Natural killer cell treated with Interleukin-12 subunit alpha and Interleukin-12 subunit beta and Interleukin-15 and Interleukin-18, amount 100 ng/mL, for 72 hours (primary cell): Measurements from ENCODE around the gene GNAI1. TPM values are rescaled to one million over a fixed set of nuclear protein-coding genes. Genes with fewer than 3 reads are reported as not detected.

Experiments used
- ATAC-seq, 2 donors: fragments of 150-1000 bp; cut with Tn5 transposase in 1 of 2; sonication (Bioruptor Pico), chemical (Tn5 transposase) in 1 of 2; 2 replicates each; pipeline ENCODE4 v1.10.0; 2021
- DNase-seq: peaks from one replicate; pipeline ENCODE4 v3.0.0; 2022; ENCODE audit warnings: low spot score
- H3K27ac Mint-ChIP-seq, 2 donors: 1 replicate in 1 of 2; 2 replicates in 1 of 2; pipeline ENCODE4 v1.8.0; 2022; ENCODE audit warnings: mixed read lengths in 2 of 2, mild to moderate bottlenecking in 1 of 2, moderate library complexity in 1 of 2
- H3K27me3 Mint-ChIP-seq, 2 donors: 1 replicate in 1 of 2; 2 replicates in 1 of 2; pipeline ENCODE4 v1.8.0; 2022; ENCODE audit warnings: mixed read lengths in 2 of 2
- H3K36me3 Mint-ChIP-seq: one replicate; pipeline ENCODE4 v1.8.0; 2022; ENCODE audit warnings: mixed read lengths
- H3K4me1 Mint-ChIP-seq, 2 donors: 1 replicate in 1 of 2; 2 replicates in 1 of 2; pipeline ENCODE4 v1.8.0; 2022; ENCODE audit warnings: low read depth in 2 of 2, mixed read lengths in 2 of 2, mild to moderate bottlenecking in 1 of 2
- H3K4me3 Mint-ChIP-seq: one replicate; pipeline ENCODE4 v1.8.0; 2022; ENCODE audit warnings: mixed read lengths
- H3K9me3 Mint-ChIP-seq: 2 replicates; pipeline ENCODE4 v1.8.0; 2022; ENCODE audit warnings: mixed read lengths
- total RNA-seq, 2 donors: library from RNA; stranded (reverse); gene quantifications; one replicate each; pipeline ENCODE4 v1.2.3, GENCODE V29; 2022

GNAI1 gene
- total RNA-seq, 2 donors from 2014 or later: 1.2 TPM; not detected in 1

DNA sequence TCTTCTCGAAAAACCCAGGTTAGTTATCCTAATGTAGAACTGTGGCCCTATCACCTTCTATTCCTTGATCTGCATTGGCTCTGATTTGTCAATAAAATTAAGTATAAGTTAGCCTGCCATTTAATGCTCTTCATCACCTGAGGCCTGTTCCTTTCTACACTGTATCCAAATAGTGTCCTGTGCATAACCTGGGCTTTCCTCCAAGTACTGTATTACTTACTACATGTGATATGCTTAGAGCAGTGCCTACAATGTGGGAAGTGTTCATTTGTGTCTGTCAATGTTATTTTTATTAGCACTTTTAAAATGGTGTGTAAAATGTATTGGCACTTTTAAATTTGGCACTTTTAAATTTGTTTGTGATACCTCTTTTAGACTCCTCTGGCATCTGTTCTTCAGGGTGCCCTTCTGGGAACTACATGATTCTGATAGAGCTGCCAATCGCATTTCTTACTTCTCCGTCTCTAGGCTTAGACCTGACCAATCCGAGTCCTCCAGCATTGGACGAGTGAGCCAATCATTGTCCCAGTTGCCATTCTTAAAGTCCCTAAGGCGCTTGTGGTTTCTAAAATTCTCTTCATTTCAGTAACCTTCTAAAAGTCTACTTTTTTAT lies 85.5 kb downstream of the GNAI1 start:
- DNase-seq (no peak), ATAC-seq (no peak)
- no peak overlapping the region for H3K27ac Mint-ChIP-seq
- H3K27me3 Mint-ChIP-seq: no peaks in the 10 kb centered on the region
- no peak overlapping the region for H3K4me3 Mint-ChIP-seq
- H3K4me1 Mint-ChIP-seq: no peaks in the 10 kb centered on the region
- H3K36me3 Mint-ChIP-seq: no peaks in the 10 kb centered on the region
- peaks cover 5% of the 10 kb centered on the region for H3K9me3 Mint-ChIP-seq

DNA sequence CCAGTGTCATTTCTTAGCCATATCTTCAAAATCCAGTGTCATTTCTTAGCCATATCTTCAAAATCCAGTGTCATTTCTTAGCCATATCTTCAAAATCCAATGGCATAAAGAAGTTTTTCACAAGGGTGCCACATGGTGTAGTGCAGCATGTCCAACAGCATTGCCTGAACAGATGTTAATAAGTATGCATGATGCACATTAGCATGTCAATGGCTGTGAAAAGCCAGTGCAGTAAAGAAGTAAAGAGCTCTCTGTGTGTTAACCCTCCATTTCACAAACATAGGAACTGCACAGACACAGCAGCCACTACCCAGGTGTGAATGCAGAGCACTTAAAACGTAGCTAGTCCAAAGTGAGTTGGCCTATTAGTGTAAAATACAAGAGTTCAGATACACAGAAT lies 89.8 kb downstream of the GNAI1 start:
- DNase-seq (no peak), ATAC-seq (no peak)
- no peaks in the 10 kb centered on the region for H3K4me1 Mint-ChIP-seq
- H3K27ac Mint-ChIP-seq: no peak overlapping the region
- H3K27me3 Mint-ChIP-seq: no peaks in the 10 kb centered on the region
- no peak overlapping the region for H3K4me3 Mint-ChIP-seq
- H3K36me3 Mint-ChIP-seq: no peaks in the 10 kb centered on the region
- H3K9me3 Mint-ChIP-seq: peaks cover 5% of the 10 kb centered on the region

DNA sequence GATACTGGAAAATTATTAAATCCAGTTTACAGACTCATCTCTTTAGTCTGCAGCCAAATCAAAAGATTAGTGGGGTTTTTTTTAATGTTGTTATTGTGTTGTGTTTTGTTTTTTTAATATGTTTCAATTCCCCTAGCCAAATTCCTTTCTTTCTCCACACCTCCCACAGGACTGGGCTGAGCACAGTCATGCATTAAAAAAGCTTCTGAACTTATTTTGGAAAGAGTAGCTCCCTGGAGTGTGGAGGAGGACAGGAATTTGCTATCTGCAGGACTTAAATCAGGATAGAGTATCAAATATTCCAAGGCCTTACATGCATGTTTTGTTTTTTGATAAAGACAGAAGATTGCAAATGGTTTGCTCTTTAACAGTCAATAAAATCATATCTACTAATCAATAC lies 90.7 kb downstream of the GNAI1 start:
- H3K4me1 Mint-ChIP-seq: no peaks in the 10 kb centered on the region
- no peak overlapping the region for H3K4me3 Mint-ChIP-seq

DNA sequence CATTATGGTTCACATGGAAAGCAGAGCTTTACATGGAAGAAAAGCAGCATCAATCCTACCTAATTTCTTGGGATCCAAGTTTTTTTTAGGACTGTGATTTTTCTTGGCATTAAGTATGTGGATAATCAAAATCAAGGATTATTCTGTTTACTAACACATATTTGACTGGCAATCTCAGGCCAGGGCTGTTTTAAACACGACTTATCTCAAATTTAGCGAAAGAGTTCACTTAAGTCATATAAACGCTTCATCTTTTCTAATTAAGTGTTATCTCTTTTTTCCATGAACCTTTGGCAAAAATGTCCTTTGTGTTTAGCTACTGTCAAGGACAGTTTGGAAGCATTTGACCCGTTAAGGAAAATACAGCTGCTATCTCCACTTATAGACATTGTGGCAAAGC lies 92.0 kb downstream of the GNAI1 start:
- H3K9me3 Mint-ChIP-seq: no peaks in the 10 kb centered on the region
- DNase-seq (no peak), ATAC-seq (no peak)
- no peak overlapping the region for H3K4me3 Mint-ChIP-seq
- no peaks in the 10 kb centered on the region for H3K36me3 Mint-ChIP-seq
- no peaks in the 10 kb centered on the region for H3K4me1 Mint-ChIP-seq
- no peak overlapping the region for H3K27ac Mint-ChIP-seq
- H3K27me3 Mint-ChIP-seq: no peaks in the 10 kb centered on the region

More for the DNA sequence above, 90.7 kb downstream of the GNAI1 start:
- ATAC-seq (no peak), DNase-seq (no peak)
- Mint-ChIP-seq H3K27me3 (no peaks in the 10 kb centered on the region), H3K27ac (no peak overlapping the region), H3K9me3 (no peaks in the 10 kb centered on the region), H3K36me3 (no peaks in the 10 kb centered on the region)

DNA sequence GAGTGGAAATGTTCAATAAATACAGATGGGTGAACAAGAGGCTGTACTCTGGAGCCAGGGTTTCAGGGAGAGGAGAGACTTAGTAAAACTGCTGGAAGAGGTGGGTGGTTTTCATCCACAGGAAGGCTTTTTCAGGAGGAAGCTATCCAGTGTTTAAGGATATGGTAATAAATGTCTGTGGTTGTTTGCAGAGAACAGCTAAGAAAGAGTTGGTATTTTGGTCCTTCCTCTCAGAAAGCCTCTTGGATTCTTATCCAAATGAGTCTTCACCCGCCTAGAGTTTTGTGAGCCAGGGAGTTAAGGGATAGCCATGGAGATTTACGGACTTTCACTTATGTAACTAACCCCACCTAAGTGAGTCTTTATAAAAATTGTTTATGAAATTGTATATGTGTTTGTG lies 95.7 kb downstream of the GNAI1 start:
- ATAC-seq: no peak
- H3K9me3 Mint-ChIP-seq: peaks cover 4% of the 10 kb centered on the region
- DNase-seq: no peak
- H3K27ac Mint-ChIP-seq: no peak overlapping the region
- no peak overlapping the region for H3K4me3 Mint-ChIP-seq
- peaks cover 1% of the 10 kb centered on the region for H3K36me3 Mint-ChIP-seq
- H3K27me3 Mint-ChIP-seq: no peaks in the 10 kb centered on the region
- H3K4me1 Mint-ChIP-seq: no peaks in the 10 kb centered on the region

DNA sequence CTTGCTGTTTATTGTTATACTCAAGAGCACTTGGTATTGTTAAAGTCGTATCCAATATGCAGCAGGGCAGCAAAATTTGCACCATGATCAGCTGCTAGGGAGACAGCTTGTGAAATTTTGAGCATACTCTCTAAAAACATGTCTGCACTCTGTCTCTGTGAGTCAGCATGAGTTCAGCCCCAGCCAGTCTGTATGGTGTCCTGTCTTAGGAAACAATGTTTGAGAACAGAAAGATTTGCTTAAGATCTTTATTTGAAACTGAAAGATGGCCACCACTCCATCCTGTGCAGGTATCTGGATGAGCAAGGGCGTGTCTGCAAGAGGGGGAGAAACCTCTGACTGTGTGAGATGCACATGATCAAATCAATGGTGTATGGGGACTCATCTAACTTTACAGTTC lies 97.1 kb downstream of the GNAI1 start:
- Mint-ChIP-seq H3K36me3 (peaks cover 9% of the 10 kb centered on the region), H3K4me1 (no peaks in the 10 kb centered on the region), H3K4me3 (no peak overlapping the region), H3K27me3 (no peaks in the 10 kb centered on the region), H3K27ac (no peak overlapping the region), H3K9me3 (peaks cover 4% of the 10 kb centered on the region)
- no peak for DNase-seq
- no peak for ATAC-seq

DNA sequence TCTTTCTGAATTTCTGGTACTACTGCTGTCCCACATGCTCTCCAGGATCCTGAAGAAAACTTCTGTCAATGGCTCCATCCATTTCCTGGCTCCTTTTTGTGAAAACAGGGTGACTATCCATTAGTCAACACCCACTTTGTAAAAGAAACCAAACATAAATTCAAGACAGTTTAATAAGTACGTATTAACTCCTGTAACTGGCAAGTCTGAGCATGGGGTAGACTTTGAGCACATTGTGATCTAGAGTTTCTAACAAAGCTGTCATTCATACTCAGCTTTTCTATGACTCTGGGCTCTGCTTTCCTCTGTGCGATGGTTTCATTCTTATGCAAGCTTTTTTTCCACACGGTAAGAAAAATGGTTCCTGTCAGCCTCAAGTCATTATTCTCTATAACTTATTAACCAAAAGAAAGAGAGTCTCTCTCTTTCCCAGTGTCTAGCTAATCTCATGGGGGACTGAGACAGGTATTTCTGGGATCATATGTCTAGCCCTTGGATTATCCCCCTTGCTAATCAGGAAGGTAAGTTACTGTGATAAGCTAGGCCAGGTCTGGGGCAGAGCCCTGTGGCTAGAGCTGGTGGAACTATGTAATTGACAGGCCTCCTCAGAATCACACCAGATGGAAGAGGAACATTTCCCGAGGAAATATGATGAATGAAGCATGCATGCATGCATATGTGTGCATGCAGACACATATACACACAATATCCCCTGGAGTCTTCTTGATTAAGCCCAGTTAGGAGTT lies 98.5 kb downstream of the GNAI1 start:
- Mint-ChIP-seq H3K36me3 (peaks cover 9% of the 10 kb centered on the region), H3K9me3 (peaks cover 4% of the 10 kb centered on the region), H3K27ac (no peak overlapping the region), H3K4me3 (no peak overlapping the region), H3K4me1 (no peaks in the 10 kb centered on the region), H3K27me3 (no peaks in the 10 kb centered on the region)
- DNase-seq: no peak
- no peak for ATAC-seq

DNA sequence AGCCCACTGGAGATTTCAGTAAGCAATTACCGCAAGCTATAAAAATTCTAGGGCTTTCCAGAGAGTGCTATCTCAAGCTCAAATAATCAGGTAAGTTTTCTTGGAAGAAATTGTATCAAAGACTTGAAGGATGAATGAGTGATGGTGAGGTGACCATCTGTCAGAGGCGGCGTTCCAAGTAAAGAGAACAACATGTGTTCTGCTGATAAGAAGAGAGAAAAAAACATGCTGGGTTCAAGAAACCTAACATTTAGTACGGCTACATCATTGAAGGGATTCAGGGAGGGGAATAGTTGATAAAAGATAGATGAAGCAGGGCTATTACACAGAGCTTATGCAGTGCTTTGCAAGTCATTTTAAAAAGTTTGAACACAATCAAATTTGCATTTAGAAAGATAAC lies 100.7 kb downstream of the GNAI1 start:
- Mint-ChIP-seq H3K27ac (no peak overlapping the region), H3K36me3 (peaks cover 9% of the 10 kb centered on the region), H3K9me3 (peaks cover 4% of the 10 kb centered on the region), H3K4me1 (no peaks in the 10 kb centered on the region), H3K4me3 (no peak overlapping the region), H3K27me3 (no peaks in the 10 kb centered on the region)
- DNase-seq: no peak
- no peak for ATAC-seq

DNA sequence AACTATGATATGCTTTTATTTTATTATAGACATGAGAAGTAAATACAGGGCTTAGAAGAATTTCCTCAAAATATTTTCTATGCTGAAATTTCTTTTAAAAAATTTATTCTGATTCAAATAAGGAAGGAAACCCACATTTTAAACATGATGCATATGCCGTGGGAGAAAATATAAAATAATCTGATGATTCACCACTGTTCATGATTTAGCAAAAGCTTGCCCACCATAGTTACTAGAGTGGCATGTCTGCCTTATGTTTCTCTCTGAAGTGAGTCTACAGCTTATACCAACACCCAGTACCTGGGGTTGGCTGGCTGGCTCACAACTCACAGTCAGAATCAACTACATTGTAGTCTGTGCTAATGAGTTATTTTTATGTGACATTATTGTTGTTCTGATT lies 102.0 kb downstream of the GNAI1 start:
- no peak for ATAC-seq
- no peaks in the 10 kb centered on the region for H3K4me1 Mint-ChIP-seq
- no peaks in the 10 kb centered on the region for H3K27me3 Mint-ChIP-seq
- H3K4me3 Mint-ChIP-seq: no peak overlapping the region
- DNase-seq: no peak
- H3K27ac Mint-ChIP-seq: no peak overlapping the region
- peaks cover 9% of the 10 kb centered on the region for H3K36me3 Mint-ChIP-seq
- peaks cover 4% of the 10 kb centered on the region for H3K9me3 Mint-ChIP-seq

DNA sequence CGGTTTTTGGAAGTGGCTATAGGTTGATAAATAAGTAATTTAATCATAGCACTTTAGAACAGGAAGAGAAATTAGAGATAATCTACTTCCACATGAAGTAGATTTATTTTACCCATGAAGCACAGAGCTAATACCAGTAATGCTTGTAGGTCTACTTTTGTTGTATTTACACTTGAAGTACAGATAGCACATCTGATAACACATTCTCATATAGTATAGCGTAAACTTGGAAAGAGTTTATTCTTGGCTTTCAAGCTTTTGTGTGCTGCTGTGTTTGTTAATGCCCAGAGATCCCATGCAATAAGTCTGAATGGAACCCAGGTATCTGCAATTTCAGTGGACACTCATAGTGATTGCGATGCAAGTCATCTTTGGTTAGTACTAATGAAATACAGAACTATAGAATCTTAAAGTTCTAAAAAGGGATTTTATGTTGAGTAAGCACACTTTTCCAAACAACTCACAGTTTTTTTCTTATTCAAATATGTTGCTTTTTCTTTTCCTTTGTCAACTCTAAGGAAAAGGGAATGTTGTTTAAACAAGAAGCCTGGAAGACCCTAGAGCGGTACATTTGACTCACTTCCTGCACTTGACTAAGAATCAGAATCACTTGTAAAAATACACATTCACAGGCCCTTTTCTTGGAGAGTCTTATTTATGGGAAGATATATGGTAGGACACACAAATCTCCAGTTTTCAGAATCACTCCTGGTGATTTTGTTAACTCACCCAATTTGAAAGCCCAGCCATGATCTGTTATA lies 105.8 kb downstream of the GNAI1 start:
- Mint-ChIP-seq H3K9me3 (no peaks in the 10 kb centered on the region), H3K27me3 (no peaks in the 10 kb centered on the region), H3K4me3 (no peak overlapping the region), H3K4me1 (no peaks in the 10 kb centered on the region), H3K36me3 (peaks cover 7% of the 10 kb centered on the region), H3K27ac (no peak overlapping the region)
- DNase-seq: no peak
- ATAC-seq: no peak

DNA sequence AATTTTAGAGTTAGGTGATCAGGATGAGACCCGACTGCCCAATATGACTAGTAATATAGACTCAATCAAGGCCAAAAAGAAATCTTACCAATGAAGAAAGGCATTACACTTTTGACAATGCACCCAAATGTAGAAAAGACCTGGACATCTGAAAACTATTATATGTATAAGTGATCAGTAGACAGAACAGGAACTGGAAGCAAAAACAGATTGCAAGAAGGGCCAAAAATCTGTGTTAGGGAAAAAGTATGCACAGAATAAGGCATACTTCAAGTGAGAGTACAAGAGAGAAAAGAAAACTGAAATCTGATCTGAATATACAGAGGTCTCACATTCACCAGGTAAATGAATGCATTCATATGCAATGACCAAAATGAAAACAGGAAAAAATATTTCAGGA lies 107.0 kb downstream of the GNAI1 start:
- Mint-ChIP-seq H3K9me3 (no peaks in the 10 kb centered on the region), H3K4me1 (no peaks in the 10 kb centered on the region)
- no peak for ATAC-seq

DNA sequence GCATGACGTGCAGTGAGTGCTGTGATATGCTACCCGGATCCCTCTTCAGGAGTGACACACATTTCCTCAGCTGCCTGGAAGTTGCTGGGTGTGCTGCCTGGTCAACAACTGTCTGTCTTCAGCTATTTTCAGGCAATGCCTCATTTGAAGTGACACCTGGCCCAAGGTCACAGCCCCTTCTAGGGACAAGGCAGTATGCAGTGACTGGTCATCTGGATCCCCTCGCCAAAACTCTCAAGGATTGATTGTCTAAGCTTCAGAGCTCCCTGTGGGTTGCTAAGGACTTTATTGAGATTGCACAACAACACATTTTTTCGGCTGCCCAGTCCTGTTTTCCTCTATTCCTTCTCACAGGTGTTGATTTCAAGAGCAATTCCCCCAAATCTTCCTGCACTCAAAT lies 108.8 kb downstream of the GNAI1 start:
- ATAC-seq (no peak), DNase-seq (no peak)
- H3K36me3 Mint-ChIP-seq: no peaks in the 10 kb centered on the region
- no peaks in the 10 kb centered on the region for H3K4me1 Mint-ChIP-seq
- peaks cover 3% of the 10 kb centered on the region for H3K9me3 Mint-ChIP-seq
- H3K4me3 Mint-ChIP-seq: no peak overlapping the region
- no peak overlapping the region for H3K27ac Mint-ChIP-seq
- H3K27me3 Mint-ChIP-seq: no peaks in the 10 kb centered on the region

More for the DNA sequence above, 107.0 kb downstream of the GNAI1 start:
- DNase-seq: no peak
- H3K36me3 Mint-ChIP-seq: no peaks in the 10 kb centered on the region
- H3K4me3 Mint-ChIP-seq: no peak overlapping the region
- H3K27me3 Mint-ChIP-seq: no peaks in the 10 kb centered on the region
- no peak overlapping the region for H3K27ac Mint-ChIP-seq

DNA sequence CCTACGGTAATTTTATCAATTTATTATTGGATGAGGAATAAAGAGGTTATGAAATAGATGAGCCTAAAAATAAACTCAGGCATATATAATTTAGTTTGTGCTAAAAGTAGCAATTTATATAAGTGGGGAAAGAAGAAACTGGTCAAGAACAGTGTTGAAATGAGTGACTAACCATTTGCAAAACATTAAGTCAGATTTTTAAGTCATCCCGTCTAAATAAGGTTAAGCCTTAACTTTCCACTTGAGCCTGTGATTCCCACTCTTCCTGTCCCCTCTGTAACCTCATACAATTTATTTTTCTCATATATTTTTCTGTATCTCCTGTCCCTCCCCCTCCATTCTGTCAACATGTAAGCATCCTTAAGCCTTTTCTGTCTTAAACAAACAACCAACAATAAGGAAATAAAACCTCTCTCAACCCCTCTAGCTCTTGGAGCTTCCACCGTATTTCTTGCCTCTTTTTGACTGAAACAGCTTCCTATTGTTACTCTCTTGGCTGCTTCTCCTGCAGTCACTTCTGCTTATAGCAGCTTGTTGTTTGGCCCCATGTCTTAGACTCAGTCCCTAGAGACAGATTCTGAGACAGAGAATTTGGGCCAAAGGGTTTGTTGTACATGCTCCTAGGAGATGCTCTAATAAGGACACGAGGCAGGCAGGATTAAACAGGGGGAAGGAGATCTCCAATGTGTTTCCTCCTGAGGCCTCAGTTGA lies 109.7 kb downstream of the GNAI1 start:
- no peaks in the 10 kb centered on the region for H3K27me3 Mint-ChIP-seq
- H3K9me3 Mint-ChIP-seq: peaks cover 3% of the 10 kb centered on the region
- no peaks in the 10 kb centered on the region for H3K36me3 Mint-ChIP-seq
- H3K4me1 Mint-ChIP-seq: no peaks in the 10 kb centered on the region
- ATAC-seq (no peak), DNase-seq (no peak)
- H3K27ac Mint-ChIP-seq: no peak overlapping the region
- H3K4me3 Mint-ChIP-seq: no peak overlapping the region

DNA sequence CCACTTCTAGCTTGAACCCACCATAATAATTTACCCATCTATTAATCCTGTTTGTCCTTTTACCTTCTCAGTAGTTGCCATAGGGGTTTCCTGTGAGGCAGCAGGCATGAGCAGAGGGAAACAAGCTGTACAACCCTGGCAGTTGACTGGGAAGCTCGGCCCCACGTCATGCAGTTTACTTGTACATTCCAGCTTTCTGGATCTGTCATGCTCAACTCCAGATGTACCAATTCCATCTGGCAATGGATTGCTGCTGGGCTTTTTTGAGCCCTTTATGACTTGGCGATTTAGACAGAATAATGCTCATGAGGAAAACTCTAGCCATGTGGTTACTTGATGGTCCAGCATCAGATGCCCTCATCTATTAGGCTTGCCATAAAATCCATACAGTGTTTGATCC lies 112.5 kb downstream of the GNAI1 start:
- H3K4me1 Mint-ChIP-seq: peaks cover 0 to 4% of the 10 kb centered on the region in 2 donors
- peaks cover 6% of the 10 kb centered on the region for H3K36me3 Mint-ChIP-seq
- peaks cover 11% of the 10 kb centered on the region for H3K9me3 Mint-ChIP-seq
- ATAC-seq: no peak
- DNase-seq: no peak
- H3K27me3 Mint-ChIP-seq: no peaks in the 10 kb centered on the region
- no peak overlapping the region for H3K4me3 Mint-ChIP-seq
- no peak overlapping the region for H3K27ac Mint-ChIP-seq
